Gastroesophageal sphincter (tissue), 4 donors: ENCODE results near the gene FBXW11. TPM values are rescaled to one million over a fixed set of nuclear protein-coding genes. Genes with fewer than 3 reads are reported as not detected.

ENCODE experiments used
- ATAC-seq: fragments of 150-250 bp; one replicate; pipeline ENCODE4 v1.9.1; 2016; ENCODE audit warnings: mild to moderate bottlenecking, moderate library complexity
- H3K27ac ChIP-seq, 4 donors: fragments of 200-600 bp; sonication (generic) in 3 of 4; 1 replicate in 3 of 4; 2 replicates in 1 of 4; pipeline ENCODE4 v1.5.1; 2016 to 2019
- H3K27me3 ChIP-seq: fragments of 200-600 bp; sonication (generic); one replicate; pipeline ENCODE4 v1.5.1; 2019
- H3K36me3 ChIP-seq, 2 donors: fragments of 200-600 bp; sonication (generic); one replicate each; pipeline ENCODE4 v1.5.1; 2019; ENCODE audit warnings: control low read depth in 1 of 2
- H3K4me1 ChIP-seq, 3 donors: fragments of 200-600 bp; sonication (generic); 1 replicate in 2 of 3; 2 replicates in 1 of 3; pipeline ENCODE4 v1.5.1; 2016 to 2019; ENCODE audit warnings: control low read depth in 2 of 3
- H3K4me3 ChIP-seq, 2 donors: fragments of 200-600 bp; sonication (generic); one replicate each; pipeline ENCODE4 v1.5.1; 2019; ENCODE audit warnings: mild to moderate bottlenecking in 1 of 2, moderate library complexity in 1 of 2
- H3K9me3 ChIP-seq, 3 donors: fragments of 200-600 bp; sonication (generic); one replicate each; pipeline ENCODE4 v1.5.1; 2017 to 2019; ENCODE audit warnings: control low read depth in 2 of 3
- CTCF ChIP-seq, 4 experiments: fragments of 200-600 bp in 2 of 4; fragments of 450-650 bp in 2 of 4; sonication (generic) in 1 of 4; IDR thresholded peaks; one replicate each; pipeline ENCODE4 v1.5.1; 2017 to 2019; ENCODE audit warnings: antibody characterized with exemption in 4 of 4, mild to moderate bottlenecking in 2 of 4, moderate library complexity in 2 of 4
- EP300 ChIP-seq: sonication (generic); formaldehyde crosslinking; IDR thresholded peaks from one replicate; pipeline ENCODE4 v1.6.1; 2017; ENCODE audit warnings: antibody characterized with exemption, mild to moderate bottlenecking
- POLR2A ChIP-seq, 2 donors: fragments of 450-650 bp; IDR thresholded peaks; one replicate each; pipeline ENCODE4 v1.6.1; 2017; ENCODE audit warnings: antibody characterized with exemption in 2 of 2, mild to moderate bottlenecking in 2 of 2, moderate library complexity in 1 of 2
- POLR2AphosphoS5 ChIP-seq: sonication (generic); formaldehyde crosslinking; IDR thresholded peaks from one replicate; pipeline ENCODE4 v1.6.1; 2017; ENCODE audit warnings: antibody characterized with exemption
- WGBS, 2 donors: methylation state at CpG; one replicate each; pipeline ENCODE4 v1.1.5; 2018; ENCODE audit warnings: low coverage in 1 of 2; 5-methylcytosine and 5-hydroxymethylcytosine counted together
- total RNA-seq, 4 donors: library from RNA; depleted of rRNA; stranded (reverse); fragments of >200 nt; gene quantifications; one replicate each; pipeline ENCODE4 v1.1.0, GENCODE V29; 2016

The FBXW11 gene
- total RNA-seq, 4 donors from 2014 or later = 64.3 to 88.3 (median 76.3) TPM

GRCh38 chr5:171847026-171847425 is 159.4 kb downstream of the FBXW11 start:
- no peaks in the 10 kb centered on the region for H3K27me3 ChIP-seq
- no peaks in the 10 kb centered on the region for H3K4me1 ChIP-seq
- no peak overlapping the region for H3K4me3 ChIP-seq
- TF ChIP-seq POLR2A (IDR thresholded peaks at IDR 0.05) = no peak
- TF ChIP-seq EP300 = no peak
- no peak for TF ChIP-seq POLR2AphosphoS5
- TF ChIP-seq CTCF (IDR thresholded peaks at IDR 0.05) = no peak
- no peak for ATAC-seq
- H3K9me3 ChIP-seq = no peaks in the 10 kb centered on the region
- peaks cover 0 to 4% of the 10 kb centered on the region in 2 donors for H3K36me3 ChIP-seq
- 92 to 100% methylated on average over 1 to 2 of the region's 3 CpGs for WGBS, 2 donors
- H3K27ac ChIP-seq = no peak overlapping the region

GRCh38 chr5:171846323-171846722 is 160.1 kb downstream of the FBXW11 start:
- Histone ChIP-seq H3K9me3 (no peaks in the 10 kb centered on the region), H3K36me3 (peaks cover 0 to 4% of the 10 kb centered on the region in 2 donors), H3K27me3 (no peaks in the 10 kb centered on the region), H3K4me3 (no peak overlapping the region), H3K27ac (no peak overlapping the region), H3K4me1 (no peaks in the 10 kb centered on the region)
- no peak for TF ChIP-seq EP300
- no peak for TF ChIP-seq CTCF (IDR thresholded peaks at IDR 0.05)
- TF ChIP-seq POLR2A (IDR thresholded peaks at IDR 0.05) = no peak
- TF ChIP-seq POLR2AphosphoS5 = no peak
- WGBS, 2 donors = 50 to 100% methylated on average over 1 to 2 of the region's 10 CpGs
- no peak for ATAC-seq

- Histone ChIP-seq H3K27me3 (no peaks in the 10 kb centered on the region), H3K27ac (no peak overlapping the region), H3K9me3 (no peaks in the 10 kb centered on the region), H3K4me1 (no peaks in the 10 kb centered on the region), H3K4me3 (no peak overlapping the region), H3K36me3 (peaks cover 0 to 4% of the 10 kb centered on the region in 2 donors)
- peak; percentile 32 for ATAC-seq
- 90% methylated on average over 2 of the region's 3 CpGs; no CpG with 5 or more reads in 1 of the 2 donors for WGBS, 2 donors
- TF ChIP-seq POLR2AphosphoS5 = no peak
- no peak for TF ChIP-seq POLR2A (IDR thresholded peaks at IDR 0.05)
- TF ChIP-seq CTCF (IDR thresholded peaks at IDR 0.05) = peak in 1 of 4 experiments; percentile 10
- no peak for TF ChIP-seq EP300
Observed at GRCh38 chr5:171845857-171846256, 160.6 kb downstream of the FBXW11 start.

- Histone ChIP-seq H3K27me3 (no peaks in the 10 kb centered on the region), H3K4me1 (no peaks in the 10 kb centered on the region), H3K27ac (no peak overlapping the region), H3K36me3 (peaks cover 0 to 4% of the 10 kb centered on the region in 2 donors), H3K9me3 (no peaks in the 10 kb centered on the region), H3K4me3 (no peak overlapping the region)
- WGBS, 2 donors = 100% methylated on average over 1 of the region's 11 CpGs; no CpG with 5 or more reads in 1 of the 2 donors
- no peak for ATAC-seq
- TF ChIP-seq CTCF (IDR thresholded peaks at IDR 0.05) (no peak), POLR2AphosphoS5 (no peak)
Observed at GRCh38 chr5:171845040-171845630, 161.3 kb downstream of the FBXW11 start.

GRCh38 chr5:171842777-171843328 is 163.6 kb downstream of the FBXW11 start:
- Histone ChIP-seq H3K4me3 (no peak overlapping the region), H3K27ac (no peak overlapping the region), H3K4me1 (no peaks in the 10 kb centered on the region), H3K27me3 (no peaks in the 10 kb centered on the region), H3K36me3 (peaks cover 0 to 4% of the 10 kb centered on the region in 2 donors), H3K9me3 (no peaks in the 10 kb centered on the region)
- WGBS, 2 donors = 92% methylated on average over 4 of the region's 5 CpGs; no CpG with 5 or more reads in 1 of the 2 donors
- ATAC-seq = no peak
- TF ChIP-seq POLR2AphosphoS5 = no peak
- no peak for TF ChIP-seq POLR2A (IDR thresholded peaks at IDR 0.05)
- no peak for TF ChIP-seq CTCF (IDR thresholded peaks at IDR 0.05)
- TF ChIP-seq EP300 = no peak
